Uterus (tissue), 2 donors: ENCODE measurements around the gene KCNG2.

ENCODE experiments used
- POLR2A ChIP-seq, 2 donors: fragments of 450-650 bp; IDR thresholded peaks; one replicate each; pipeline ENCODE4 v1.6.1; 2016; ENCODE audit warnings: antibody characterized with exemption in 2 of 2, mild to moderate bottlenecking in 1 of 2, moderate library complexity in 1 of 2
- TF ChIP-seq, protein P1 (sequence below), 4 experiments: fragments of 200-600 bp in 2 of 4; fragments of 450-650 bp in 2 of 4; sonication (generic) in 2 of 4; IDR thresholded peaks; one replicate each; pipeline ENCODE4 v1.5.1; 2016 to 2019; ENCODE audit warnings: antibody characterized with exemption in 4 of 4, mild to moderate bottlenecking in 2 of 4, moderate library complexity in 1 of 4

DNA sequence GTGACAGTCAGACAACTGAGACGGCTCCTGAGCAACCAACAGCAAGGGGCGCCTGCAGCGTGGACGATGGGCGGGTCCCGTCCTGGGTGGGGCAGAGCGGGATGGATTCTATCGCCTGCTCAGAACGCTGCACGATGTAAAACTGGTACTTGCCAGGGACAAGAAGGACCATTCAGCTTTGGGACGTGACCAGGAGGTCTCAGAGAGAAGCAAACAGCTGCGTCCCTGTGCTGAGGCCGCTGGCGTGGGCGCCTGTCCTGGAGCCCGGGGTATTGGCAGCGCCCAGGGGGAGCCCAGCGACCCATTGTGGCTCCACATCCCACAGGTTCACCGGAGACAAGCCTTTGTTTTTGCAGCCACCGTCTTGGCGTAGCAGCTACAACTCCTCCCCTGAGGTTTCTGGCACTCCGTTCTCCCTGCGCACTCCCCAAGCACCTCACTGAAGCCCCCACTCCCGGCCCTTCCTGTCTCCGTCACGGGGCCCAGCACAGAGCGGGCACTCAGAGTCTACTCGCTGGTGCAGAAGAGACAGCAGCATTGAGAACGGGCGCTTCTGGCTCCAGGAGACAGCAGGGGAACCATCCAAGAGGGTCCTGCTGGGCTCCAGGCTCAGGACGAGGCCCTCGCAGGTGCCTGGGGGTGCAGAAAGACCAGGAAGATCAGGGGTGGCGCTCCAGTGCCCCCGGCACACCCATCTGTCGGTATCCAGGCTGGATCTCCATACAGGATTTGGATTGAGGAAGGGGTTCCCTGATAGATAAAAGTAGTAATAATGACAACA lies 22.1 kb upstream of the KCNG2 start:
- TF ChIP-seq, protein P1, sequence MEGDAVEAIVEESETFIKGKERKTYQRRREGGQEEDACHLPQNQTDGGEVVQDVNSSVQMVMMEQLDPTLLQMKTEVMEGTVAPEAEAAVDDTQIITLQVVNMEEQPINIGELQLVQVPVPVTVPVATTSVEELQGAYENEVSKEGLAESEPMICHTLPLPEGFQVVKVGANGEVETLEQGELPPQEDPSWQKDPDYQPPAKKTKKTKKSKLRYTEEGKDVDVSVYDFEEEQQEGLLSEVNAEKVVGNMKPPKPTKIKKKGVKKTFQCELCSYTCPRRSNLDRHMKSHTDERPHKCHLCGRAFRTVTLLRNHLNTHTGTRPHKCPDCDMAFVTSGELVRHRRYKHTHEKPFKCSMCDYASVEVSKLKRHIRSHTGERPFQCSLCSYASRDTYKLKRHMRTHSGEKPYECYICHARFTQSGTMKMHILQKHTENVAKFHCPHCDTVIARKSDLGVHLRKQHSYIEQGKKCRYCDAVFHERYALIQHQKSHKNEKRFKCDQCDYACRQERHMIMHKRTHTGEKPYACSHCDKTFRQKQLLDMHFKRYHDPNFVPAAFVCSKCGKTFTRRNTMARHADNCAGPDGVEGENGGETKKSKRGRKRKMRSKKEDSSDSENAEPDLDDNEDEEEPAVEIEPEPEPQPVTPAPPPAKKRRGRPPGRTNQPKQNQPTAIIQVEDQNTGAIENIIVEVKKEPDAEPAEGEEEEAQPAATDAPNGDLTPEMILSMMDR (IDR thresholded peaks at IDR 0.05), result no peak
- no peak for TF ChIP-seq POLR2A (IDR thresholded peaks at IDR 0.05)
